ENCODE measurements around the gene PHACTR3. TPM values are rescaled to one million over a fixed set of nuclear protein-coding genes. Genes with fewer than 3 reads are reported as not detected.

Gene PHACTR3
- polyA plus RNA-seq, 2 of the 4 experiments (the other 2 are of a cell fraction) = not detected

DNA sequence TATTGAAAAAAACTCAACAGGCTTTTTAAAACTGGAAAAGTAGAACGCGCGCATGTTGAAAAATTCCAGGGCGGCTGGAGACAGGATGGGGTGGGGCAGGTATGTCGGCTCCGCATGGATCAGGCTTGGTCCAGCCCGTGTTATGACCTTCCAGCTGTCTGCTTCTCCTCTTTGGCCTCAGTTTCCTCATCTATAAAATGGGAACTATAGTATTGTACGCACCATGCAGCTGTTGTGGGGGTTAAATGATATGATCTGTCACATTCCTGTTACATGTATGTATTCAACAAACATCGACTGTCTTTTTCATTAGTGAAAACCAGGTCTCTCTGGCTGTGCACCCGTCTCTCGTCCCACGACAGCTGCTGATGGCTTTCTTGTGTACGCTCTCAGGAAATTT, 18.8 kb downstream of the PHACTR3 start (continued):
- TF ChIP-seq, protein P1, sequence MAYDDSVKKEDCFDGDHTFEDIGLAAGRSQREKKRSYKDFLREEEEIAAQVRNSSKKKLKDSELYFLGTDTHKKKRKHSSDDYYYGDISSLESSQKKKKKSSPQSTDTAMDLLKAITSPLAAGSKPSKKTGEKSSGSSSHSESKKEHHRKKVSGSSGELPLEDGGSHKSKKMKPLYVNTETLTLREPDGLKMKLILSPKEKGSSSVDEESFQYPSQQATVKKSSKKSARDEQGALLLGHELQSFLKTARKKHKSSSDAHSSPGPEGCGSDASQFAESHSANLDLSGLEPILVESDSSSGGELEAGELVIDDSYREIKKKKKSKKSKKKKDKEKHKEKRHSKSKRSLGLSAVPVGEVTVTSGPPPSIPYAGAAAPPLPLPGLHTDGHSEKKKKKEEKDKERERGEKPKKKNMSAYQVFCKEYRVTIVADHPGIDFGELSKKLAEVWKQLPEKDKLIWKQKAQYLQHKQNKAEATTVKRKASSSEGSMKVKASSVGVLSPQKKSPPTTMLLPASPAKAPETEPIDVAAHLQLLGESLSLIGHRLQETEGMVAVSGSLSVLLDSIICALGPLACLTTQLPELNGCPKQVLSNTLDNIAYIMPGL (CRISPR knock-in tag; IDR thresholded peaks at IDR 0.05; ENCODE audit: borderline replicate concordance) = no peak
- TF ChIP-seq RARB (CRISPR knock-in tag; IDR thresholded peaks at IDR 0.05) = no peak
- no peak for TF ChIP-seq SREBF2 (IDR thresholded peaks at IDR 0.05)

DNA sequence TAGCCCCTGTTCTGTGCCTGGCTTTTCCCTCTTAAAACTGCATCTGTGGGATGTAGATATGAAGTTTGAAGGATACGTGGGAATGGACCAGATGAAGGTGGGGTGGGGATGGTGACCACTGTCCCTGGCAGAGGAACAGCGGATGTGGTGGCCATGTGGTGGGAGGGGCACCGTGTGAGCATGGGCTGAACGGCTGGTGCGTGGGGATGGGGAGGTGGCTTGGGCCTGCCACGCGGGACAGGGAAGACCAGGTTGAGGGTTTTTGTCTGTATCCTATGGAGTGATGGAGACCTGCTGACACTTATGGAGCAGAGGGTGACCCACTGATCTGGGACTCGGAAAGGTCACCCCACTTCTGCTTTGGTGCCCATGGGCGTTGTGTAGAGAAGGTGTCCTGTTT, 19.2 kb downstream of the PHACTR3 start:
- CTCF ChIA-PET = interaction anchor here (1.2 to 1.3 kb wide), 2 partner anchors 25 to 43 kb away, joined by 3 to 4 read pairs; no protein-coding TSS in a partner anchor
- Histone ChIP-seq H3K4me3 (no peak overlapping the region), H3K4me2 (no peak overlapping the region), H3K27ac (no peak overlapping the region), H3K9me3 (no peaks in the 10 kb centered on the region), H3K4me1 (no peaks in the 10 kb centered on the region)
- POLR2A ChIA-PET = no interaction called here
- no peak for FAIRE-seq
- DNase-seq (ENCODE audit: low read depth in 1 of 2, low spot score in 1 of 2) = no peak
- WGBS (ENCODE audit: missing lambda C conversion rate) = 42% methylated on average over 9 of the region's 9 CpGs
- TF ChIP-seq CBX8 (IDR thresholded peaks at IDR 0.05) (no peak), KDM1A (IDR thresholded peaks at IDR 0.05; ENCODE audit: low read depth) (no peak)
- ATAC-seq = no peak

DNA sequence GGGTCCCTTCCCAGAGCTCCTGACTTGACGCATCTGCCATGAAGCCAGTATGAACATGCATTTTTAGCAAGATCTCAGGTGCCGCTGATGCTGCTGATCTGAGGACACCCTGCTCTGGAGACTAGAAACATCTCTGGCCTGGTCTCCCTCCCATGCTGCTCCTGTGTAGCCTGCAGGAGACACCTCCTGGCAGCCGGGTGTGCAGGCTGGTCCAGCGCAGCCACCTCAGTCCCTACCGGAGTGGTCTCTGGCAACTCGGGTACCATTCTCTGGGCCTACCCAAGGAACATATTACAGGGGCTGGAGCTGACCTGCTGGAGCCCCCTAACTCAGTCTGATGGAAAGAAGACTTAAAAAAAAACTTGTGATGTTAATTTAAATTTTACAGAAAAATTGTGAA, 20.1 kb downstream of the PHACTR3 start:
- POLR2A ChIA-PET = no interaction called here
- Histone ChIP-seq H3K4me1 (no peaks in the 10 kb centered on the region), H3K4me3 (no peak overlapping the region), H3K4me2 (no peak overlapping the region), H3K9me3 (no peaks in the 10 kb centered on the region), H3K27ac (no peak overlapping the region)
- ATAC-seq (no peak), DNase-seq (ENCODE audit: low read depth in 1 of 2, low spot score in 1 of 2) (no peak), FAIRE-seq (no peak)
- 33% methylated on average over 5 of the region's 6 CpGs for WGBS (ENCODE audit: missing lambda C conversion rate)
- TF ChIP-seq MAFK (IDR thresholded peaks at IDR 0.05; ENCODE audit: partially characterized antibody) (no peak), EHF (CRISPR knock-in tag; IDR thresholded peaks at IDR 0.05) (no peak), MYC (IDR thresholded peaks at IDR 0.05; ENCODE audit: borderline replicate concordance, low read length) (no peak), CHD4 (IDR thresholded peaks at IDR 0.05; ENCODE audit: borderline replicate concordance) (no peak), PHF8 (IDR thresholded peaks at IDR 0.05; ENCODE audit: borderline replicate concordance, low read depth) (no peak), HEYL (CRISPR knock-in tag; IDR thresholded peaks at IDR 0.05) (no peak), TP53 (CRISPR knock-in tag; IDR thresholded peaks at IDR 0.05) (no peak), KDM5A (IDR thresholded peaks at IDR 0.05) (no peak), RARB (CRISPR knock-in tag; IDR thresholded peaks at IDR 0.05) (no peak), RAD21 (conservative IDR thresholded peaks at IDR 0.05 in 1 of 2, IDR thresholded peaks at IDR 0.05 in 1 of 2) (no peak), EP300 (IDR thresholded peaks at IDR 0.05) (no peak), CEBPB (IDR thresholded peaks at IDR 0.05) (no peak), SREBF2 (IDR thresholded peaks at IDR 0.05) (no peak), NFE2L2 (conservative IDR thresholded peaks at IDR 0.05; ENCODE audit: low read length) (no peak), FOSB (CRISPR knock-in tag; IDR thresholded peaks at IDR 0.05) (no peak), RFX5 (IDR thresholded peaks at IDR 0.05) (no peak)
- TF ChIP-seq, protein P2, sequence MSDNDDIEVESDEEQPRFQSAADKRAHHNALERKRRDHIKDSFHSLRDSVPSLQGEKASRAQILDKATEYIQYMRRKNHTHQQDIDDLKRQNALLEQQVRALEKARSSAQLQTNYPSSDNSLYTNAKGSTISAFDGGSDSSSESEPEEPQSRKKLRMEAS (IDR thresholded peaks at IDR 0.05) = no peak
- CTCF ChIA-PET = interaction anchor here (0.5 to 1.3 kb wide), 3 partner anchors 26 to 69 kb away, joined by 3 to 4 read pairs (median 3); no protein-coding TSS in a partner anchor

DNA sequence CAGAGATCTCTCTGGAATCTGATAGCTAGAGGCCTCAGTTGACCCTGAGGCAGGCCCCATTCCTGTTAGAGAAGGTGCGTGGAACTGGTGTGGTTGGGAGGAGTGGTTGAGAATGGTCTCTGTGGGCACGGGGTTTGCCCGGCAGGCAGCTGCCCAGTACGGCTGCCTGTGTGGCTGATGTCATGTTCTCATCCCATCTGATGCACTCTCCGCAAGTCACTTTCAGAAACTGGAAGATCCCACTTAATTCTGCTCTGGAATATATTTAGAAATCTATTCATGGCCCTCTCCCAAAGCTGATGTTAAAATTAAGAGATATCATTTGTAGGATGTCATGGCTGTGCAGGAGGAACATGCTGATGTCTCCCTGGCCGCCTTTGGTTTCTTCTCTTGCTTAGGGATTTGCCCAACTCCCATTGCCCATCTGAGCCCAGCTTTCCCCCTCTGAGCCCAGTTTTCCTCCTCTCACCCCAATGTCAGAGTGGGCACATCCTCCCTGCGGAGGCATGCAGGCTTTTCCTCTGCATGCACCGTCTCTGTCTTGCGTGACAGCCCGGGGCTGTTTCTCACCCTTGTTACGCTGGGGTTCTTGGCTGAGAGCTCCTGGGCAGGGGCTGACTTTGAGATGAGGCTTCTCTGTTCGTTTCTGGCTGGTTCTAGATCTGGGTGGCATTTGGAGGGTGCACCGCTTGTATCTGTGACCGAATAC, 21.0 kb downstream of the PHACTR3 start:
- no peak for ATAC-seq
- WGBS (ENCODE audit: missing lambda C conversion rate) = 34% methylated on average over 14 of the region's 14 CpGs
- Histone ChIP-seq H3K4me3 (no peak overlapping the region), H3K4me2 (no peak overlapping the region), H3K27ac (no peak overlapping the region), H3K4me1 (no peaks in the 10 kb centered on the region), H3K9me3 (no peaks in the 10 kb centered on the region)
- FAIRE-seq = no peak
- ChIA-PET CTCF (no interaction called here), POLR2A (no interaction called here)
- no peak for DNase-seq (ENCODE audit: low read depth in 1 of 2, low spot score in 1 of 2)
- TF ChIP-seq CHD2 (IDR thresholded peaks at IDR 0.05; ENCODE audit: low read length, partially characterized antibody) (no peak), BHLHE40 (IDR thresholded peaks at IDR 0.05; ENCODE audit: low read depth, low read length) (no peak), ZSCAN20 (CRISPR knock-in tag; IDR thresholded peaks at IDR 0.05) (no peak), EP300 (IDR thresholded peaks at IDR 0.05) (no peak), HEYL (CRISPR knock-in tag; IDR thresholded peaks at IDR 0.05) (no peak), SMC3 (IDR thresholded peaks at IDR 0.05) (no peak)
- TF ChIP-seq, protein P3, sequence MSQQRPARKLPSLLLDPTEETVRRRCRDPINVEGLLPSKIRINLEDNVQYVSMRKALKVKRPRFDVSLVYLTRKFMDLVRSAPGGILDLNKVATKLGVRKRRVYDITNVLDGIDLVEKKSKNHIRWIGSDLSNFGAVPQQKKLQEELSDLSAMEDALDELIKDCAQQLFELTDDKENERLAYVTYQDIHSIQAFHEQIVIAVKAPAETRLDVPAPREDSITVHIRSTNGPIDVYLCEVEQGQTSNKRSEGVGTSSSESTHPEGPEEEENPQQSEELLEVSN (IDR thresholded peaks at IDR 0.05; ENCODE audit: borderline replicate concordance, low read depth) = no peak
- TF ChIP-seq, protein P4, sequence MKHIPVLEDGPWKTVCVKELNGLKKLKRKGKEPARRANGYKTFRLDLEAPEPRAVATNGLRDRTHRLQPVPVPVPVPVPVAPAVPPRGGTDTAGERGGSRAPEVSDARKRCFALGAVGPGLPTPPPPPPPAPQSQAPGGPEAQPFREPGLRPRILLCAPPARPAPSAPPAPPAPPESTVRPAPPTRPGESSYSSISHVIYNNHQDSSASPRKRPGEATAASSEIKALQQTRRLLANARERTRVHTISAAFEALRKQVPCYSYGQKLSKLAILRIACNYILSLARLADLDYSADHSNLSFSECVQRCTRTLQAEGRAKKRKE (CRISPR knock-in tag; IDR thresholded peaks at IDR 0.05; ENCODE audit: low read depth) = no peak

Data from A549 (cell line).